ENCODE results near the gene WDFY4. TPM values are rescaled to one million over a fixed set of nuclear protein-coding genes. Genes with fewer than 3 reads are reported as not detected.

Gene WDFY4
- total RNA-seq, 1 experiment from 2014 or later: not detected

GRCh38 chr10:48900371-48900801, 215.7 kb downstream of the WDFY4 start:
- no peak overlapping the region for H3K4ac ChIP-seq (ENCODE audit: low read depth, low read length)
- Mint-ChIP-seq H3K9me3 (no peaks in the 10 kb centered on the region; a peak in 1 of 5 replicates), H3K27ac (no peak overlapping the region), H3K4me3 (no peak overlapping the region), H3K27me3 (ENCODE audit: low read depth) (no peaks in the 10 kb centered on the region; the same call in 1 of the 2 replicates), H3K4me1 (0 out of 4 replicates have a peak, but pooled peaks cover 0 to 2% of the 10 kb centered on the region in 2 experiments), H3K36me3 (ENCODE audit: insufficient read depth in 1 of 3, low read depth in 3 of 3) (no peaks in the 10 kb centered on the region)
- no CpG with 5 or more reads among the region's 2 CpGs for WGBS (ENCODE audit: extremely low coverage, insufficient read length, low lambda C conversion rate)
- no peak overlapping the region for H3K9ac ChIP-seq (ENCODE audit: extremely low read depth, insufficient read length, low read length)
- H4K8ac ChIP-seq (replicated peaks; ENCODE audit: insufficient read length, low read depth, low read length): no peak overlapping the region
- no peaks in the 10 kb centered on the region for H3K79me2 ChIP-seq (ENCODE audit: insufficient read depth, low read length)
- H3T11ph ChIP-seq (ENCODE audit: low read length): no peak overlapping the region
- no peaks in the 10 kb centered on the region for H3K23me2 ChIP-seq (ENCODE audit: insufficient read length, low read depth, low read length, poor library complexity, severe bottlenecking)
- peak overlapping the region; percentile 62 for H3K18ac ChIP-seq (ENCODE audit: insufficient read length, low read depth, low read length)
- H3K9me3 ChIP-seq (ENCODE audit: control insufficient read depth, low read depth, low read length): no peaks in the 10 kb centered on the region
- H2BK5ac ChIP-seq (ENCODE audit: insufficient read length, low read length): no peak overlapping the region
- no peak overlapping the region for H4K5ac ChIP-seq (ENCODE audit: insufficient read length, low read depth, low read length)
- no peak overlapping the region for H2BK12ac ChIP-seq (ENCODE audit: insufficient read length, low read depth, low read length)
- no peak overlapping the region for H2BK20ac ChIP-seq (ENCODE audit: low read depth, low read length, poor library complexity, severe bottlenecking)
- H3K79me1 ChIP-seq (ENCODE audit: insufficient read depth, low read depth, low read length, poor library complexity, severe bottlenecking): no peaks in the 10 kb centered on the region
- no peak for TF ChIP-seq CTCF (conservative IDR thresholded peaks at IDR 0.05)
- H3K23ac ChIP-seq (ENCODE audit: insufficient read length, low read depth, low read length): no peak overlapping the region
- no peak for DNase-seq
- H2AK5ac ChIP-seq (ENCODE audit: insufficient read length, low read length): no peak overlapping the region
- H3K14ac ChIP-seq (ENCODE audit: insufficient read depth, low read length): no peak overlapping the region
- H4K91ac ChIP-seq (ENCODE audit: insufficient read length, low read depth, low read length): no peak overlapping the region
- no peaks in the 10 kb centered on the region for H4K20me1 ChIP-seq (ENCODE audit: control insufficient read depth, insufficient read depth, insufficient read length)
- H3K4me2 ChIP-seq (ENCODE audit: insufficient read depth, insufficient read length, low read length): no peak overlapping the region
- no peak overlapping the region for H3K56ac ChIP-seq (ENCODE audit: insufficient read length, low read depth, low read length)
- no peaks in the 10 kb centered on the region for H3K27me3 ChIP-seq (ENCODE audit: insufficient read depth, low read length)
- H2BK120ac ChIP-seq (ENCODE audit: low read depth, low read length, poor library complexity, severe bottlenecking): no peak overlapping the region
- H2BK15ac ChIP-seq (ENCODE audit: low read depth, low read length): no peak overlapping the region
- H3K27ac ChIP-seq (ENCODE audit: insufficient read length, low read depth, low read length): no peak overlapping the region
- no peaks in the 10 kb centered on the region for H3K4me1 ChIP-seq (ENCODE audit: insufficient read depth, low read length)
- H2AFZ ChIP-seq (ENCODE audit: low read length): no peak overlapping the region

Measured in H9 (cell line).